IMR-90 (cell line): Measurements from ENCODE around the gene FGF12. TPM values are rescaled to one million over a fixed set of nuclear protein-coding genes. Genes with fewer than 3 reads are reported as not detected.

ENCODE experiments used
- ATAC-seq: fragments of 200-7000 bp; cut with Tn5 transposase; 2 replicates; pipeline ENCODE4 v1.9.1; 2020; ENCODE audit warnings: low read depth, mild to moderate bottlenecking, moderate library complexity
- BruUV-seq: library from RNA; stranded (reverse); fragments of 400-500 nt; replicated peaks from 2 replicates; lab custom pipeline; 2021; lab: Mats Ljungman, UMichigan
- CTCF ChIA-PET: fragments of 300-600 bp; formaldehyde crosslinking; extraction: SDS; loops from one replicate; lab custom pipeline; 2021; ENCODE audit warnings: antibody characterized with exemption; lab: Yijun Ruan, JAX
- POLR2A ChIA-PET: fragments of 300-600 bp; sonication (Branson Sonifier 250); formaldehyde crosslinking; loops from one replicate; lab custom pipeline; 2022; ENCODE audit warnings: antibody characterized with exemption; ENCODE audit not compliant: unreplicated experiment; lab: Charles Lee
- DNase-seq: peaks from one replicate; pipeline ENCODE4 v3.0.0; 2013
- H2AFZ ChIP-seq: replicated peaks from 2 replicates; pipeline ENCODE3; 2013; ENCODE audit warnings: low read length, mild to moderate bottlenecking; ENCODE audit not compliant: poor library complexity
- H2AK5ac ChIP-seq: 2 replicates; pipeline ENCODE4 v1.6.1; 2013; ENCODE audit warnings: low read depth, low read length, inconsistent platforms
- H2AK9ac ChIP-seq: replicated peaks from 2 replicates; pipeline ENCODE3; 2013; ENCODE audit warnings: mild to moderate bottlenecking, low read depth, low read length, moderate library complexity; ENCODE audit not compliant: poor library complexity
- H2BK120ac ChIP-seq: 2 replicates; pipeline ENCODE4 v1.6.1; 2013; ENCODE audit warnings: low read depth, low read length, inconsistent platforms
- H2BK15ac ChIP-seq: 3 replicates; pipeline ENCODE4 v1.6.1; 2013; ENCODE audit warnings: low read depth, low read length, inconsistent platforms
- H2BK20ac ChIP-seq: 2 replicates; pipeline ENCODE4 v1.6.1; 2013; ENCODE audit warnings: low read depth, mild to moderate bottlenecking, inconsistent platforms, low read length, moderate library complexity
- H2BK5ac ChIP-seq: 2 replicates; pipeline ENCODE4 v1.6.1; 2013; ENCODE audit warnings: mild to moderate bottlenecking, low read depth, low read length, inconsistent platforms; ENCODE audit not compliant: poor library complexity, severe bottlenecking
- H3K14ac ChIP-seq: replicated peaks from 2 replicates; pipeline ENCODE4 v1.6.1; 2013; ENCODE audit warnings: low read depth, low read length, inconsistent platforms
- H3K18ac ChIP-seq: 2 replicates; pipeline ENCODE4 v1.6.1; 2013; ENCODE audit warnings: low read depth, low read length, control low read depth
- H3K23ac ChIP-seq: 2 replicates; pipeline ENCODE4 v1.6.1; 2013; ENCODE audit warnings: low read depth, low read length, inconsistent platforms
- H3K27ac ChIP-seq: 2 replicates; pipeline ENCODE4 v1.5.1; 2013; ENCODE audit warnings: mild to moderate bottlenecking, control low read depth, low read length; ENCODE audit not compliant: insufficient read depth
- H3K27me3 ChIP-seq: 2 replicates; pipeline ENCODE4 v1.6.1; 2013; ENCODE audit warnings: low read length; ENCODE audit not compliant: control insufficient read depth, insufficient read depth
- H3K36me3 ChIP-seq: 2 replicates; pipeline ENCODE4 v1.6.1; 2013; ENCODE audit warnings: low read length, mixed read lengths; ENCODE audit not compliant: control insufficient read depth, insufficient read depth
- H3K4ac ChIP-seq: 2 replicates; pipeline ENCODE4 v1.6.1; 2013; ENCODE audit warnings: low read depth, low read length, inconsistent platforms
- H3K4me1 ChIP-seq: 2 replicates; pipeline ENCODE4 v1.6.1; 2013; ENCODE audit warnings: low read length, mixed read lengths; ENCODE audit not compliant: control insufficient read depth, insufficient read depth
- H3K4me2 ChIP-seq: 2 replicates; pipeline ENCODE4 v1.6.1; 2013; ENCODE audit warnings: low read depth, mild to moderate bottlenecking, control low read depth, low read length, moderate library complexity
- H3K4me3 ChIP-seq: 2 replicates; pipeline ENCODE4 v1.5.1; 2013; ENCODE audit warnings: low read depth, mild to moderate bottlenecking, control low read depth, low read length, moderate library complexity; ENCODE audit not compliant: insufficient read depth
- H3K56ac ChIP-seq: 2 replicates; pipeline ENCODE4 v1.6.1; 2013; ENCODE audit warnings: low read length, inconsistent platforms; ENCODE audit not compliant: insufficient read depth; ENCODE audit errors: extremely low read depth
- H3K79me1 ChIP-seq, 2 experiments: 2 replicates each; pipeline ENCODE4 v1.6.1; 2013; ENCODE audit warnings: low read length in 2 of 2, inconsistent platforms in 1 of 2, low read depth in 1 of 2
- H3K9ac ChIP-seq: 2 replicates; pipeline ENCODE4 v1.6.1; 2013; ENCODE audit warnings: low read depth, low read length, control low read depth
- H3K9me1 ChIP-seq: 2 replicates; pipeline ENCODE4 v1.6.1; 2013; ENCODE audit warnings: low read length, inconsistent platforms; ENCODE audit not compliant: insufficient read depth
- H3K9me3 ChIP-seq: 2 replicates; pipeline ENCODE4 v1.6.1; 2013; ENCODE audit warnings: low read length; ENCODE audit not compliant: control insufficient read depth, insufficient read depth
- H4K20me1 ChIP-seq: 2 replicates; pipeline ENCODE4 v1.6.1; 2013; ENCODE audit warnings: low read length, inconsistent platforms; ENCODE audit not compliant: insufficient read depth
- H4K5ac ChIP-seq: 2 replicates; pipeline ENCODE4 v1.6.1; 2013; ENCODE audit warnings: mild to moderate bottlenecking, low read depth, low read length, control low read depth
- H4K8ac ChIP-seq, 2 experiments: 2 replicates each; pipeline ENCODE4 v1.6.1; 2013; ENCODE audit warnings: low read depth in 2 of 2, low read length in 2 of 2, control low read depth in 1 of 2, inconsistent platforms in 1 of 2
- H4K91ac ChIP-seq: 2 replicates; pipeline ENCODE4 v1.6.1; 2013; ENCODE audit warnings: low read depth, low read length, inconsistent platforms; ENCODE audit not compliant: insufficient read depth
- BHLHE40 ChIP-seq: fragments of 150-350 bp; IDR thresholded peaks from 2 replicates; pipeline ENCODE4 v1.6.1; 2016; ENCODE audit warnings: mild to moderate bottlenecking, low read depth, low read length
- CEBPB ChIP-seq: IDR thresholded peaks from 2 replicates; pipeline ENCODE4 v1.6.1; 2012; ENCODE audit warnings: low read depth, low read length, improper control_type of control experiment
- CHD1 ChIP-seq: IDR thresholded peaks from 2 replicates; pipeline ENCODE4 v1.6.1; 2012; ENCODE audit warnings: low read depth, low read length, improper control_type of control experiment
- FOS ChIP-seq: fragments of 150-350 bp; IDR thresholded peaks from 2 replicates; pipeline ENCODE4 v1.6.1; 2016; ENCODE audit warnings: low read depth, low read length
- MAFK ChIP-seq: IDR thresholded peaks from 2 replicates; pipeline ENCODE4 v1.6.1; 2012; ENCODE audit warnings: low read depth, low read length, improper control_type of control experiment
- MAZ ChIP-seq: IDR thresholded peaks from 2 replicates; pipeline ENCODE4 v1.6.1; 2012; ENCODE audit warnings: low read depth, mild to moderate bottlenecking, low read length, improper control_type of control experiment, moderate library complexity, borderline replicate concordance
- MXI1 ChIP-seq: IDR thresholded peaks from 2 replicates; pipeline ENCODE4 v1.6.1; 2012; ENCODE audit warnings: low read depth, mild to moderate bottlenecking, low read length, moderate library complexity, borderline replicate concordance
- NFE2L2 ChIP-seq: fragments of 150-350 bp; IDR thresholded peaks from 2 replicates; pipeline ENCODE4 v1.6.1; 2016; ENCODE audit warnings: low read depth, mild to moderate bottlenecking, low read length
- POLR2A ChIP-seq: IDR thresholded peaks from 2 replicates; pipeline ENCODE4 v1.6.1; 2012; ENCODE audit warnings: mild to moderate bottlenecking, low read depth, low read length
- RAD21 ChIP-seq: IDR thresholded peaks from 2 replicates; pipeline ENCODE4 v1.6.1; 2012; ENCODE audit warnings: low read length, improper control_type of control experiment
- RCOR1 ChIP-seq: IDR thresholded peaks from 2 replicates; pipeline ENCODE4 v1.6.1; 2012; ENCODE audit warnings: mild to moderate bottlenecking, low read length, improper control_type of control experiment; ENCODE audit not compliant: insufficient replicate concordance
- RFX5 ChIP-seq: IDR thresholded peaks from 2 replicates; pipeline ENCODE4 v1.8.0; 2012; ENCODE audit warnings: low read depth, mild to moderate bottlenecking, low read length, moderate library complexity
- SMC3 ChIP-seq: fragments of 150-350 bp; IDR thresholded peaks from 2 replicates; pipeline ENCODE4 v1.6.1; 2016; ENCODE audit warnings: low read depth, mild to moderate bottlenecking, antibody characterized with exemption, low read length, moderate library complexity
- dilution Hi-C: fragments of 300-500 bp; cut with HindIII; formaldehyde crosslinking; loops from one replicate; pipeline ENCODE4 v1.14.3; 2018; ENCODE audit warnings: low sequenced_read_pairs; ENCODE audit not compliant: unreplicated experiment
- in situ Hi-C: fragments of 300-500 bp; cut with MboI; formaldehyde crosslinking; loops from 3 replicates; pipeline ENCODE4 v1.14.3; 2019; ENCODE audit warnings: low sequenced_read_pairs, inconsistent platforms, mixed read lengths
- intact Hi-C: fragments of 100-400 bp; cut with micrococcal nuclease; formaldehyde crosslinking; loops from 2 replicates; pipeline ENCODE4 v1.10.0; 2022
- polyA plus RNA-seq, 3 experiments: library from polyadenylated mRNA; depleted of rRNA; stranded (reverse); fragments of >200 nt; gene quantifications; 2 replicates each; pipeline ENCODE4 v1.2.3, GENCODE V29; 2012; ENCODE audit warnings: low replicate concordance in 1 of 3
- total RNA-seq: library from RNA; depleted of rRNA; stranded (reverse); fragments of >200 nt; gene quantifications from 2 replicates; pipeline ENCODE4 v1.2.3, GENCODE V29; 2012
- TF ChIP-seq, protein P1 (sequence below): fragments of 150-350 bp; IDR thresholded peaks from 2 replicates; pipeline ENCODE4 v1.6.1; 2016; ENCODE audit warnings: low read depth, mild to moderate bottlenecking, low read length, moderate library complexity, borderline replicate concordance
- TF ChIP-seq, protein P2 (sequence below): fragments of 150-350 bp; IDR thresholded peaks from 2 replicates; pipeline ENCODE4 v1.6.1; 2017; ENCODE audit warnings: mild to moderate bottlenecking, antibody characterized with exemption, low read length, low read depth
- TF ChIP-seq, protein P3 (sequence below): conservative IDR thresholded peaks from 2 replicates; pipeline ENCODE4 v1.5.1; 2012; ENCODE audit warnings: mild to moderate bottlenecking, low read depth, low read length, improper control_type of control experiment

Gene FGF12
- total and polyA plus RNA-seq, 2 of the 4 experiments (the other 2 are of a cell fraction), result not detected

DNA sequence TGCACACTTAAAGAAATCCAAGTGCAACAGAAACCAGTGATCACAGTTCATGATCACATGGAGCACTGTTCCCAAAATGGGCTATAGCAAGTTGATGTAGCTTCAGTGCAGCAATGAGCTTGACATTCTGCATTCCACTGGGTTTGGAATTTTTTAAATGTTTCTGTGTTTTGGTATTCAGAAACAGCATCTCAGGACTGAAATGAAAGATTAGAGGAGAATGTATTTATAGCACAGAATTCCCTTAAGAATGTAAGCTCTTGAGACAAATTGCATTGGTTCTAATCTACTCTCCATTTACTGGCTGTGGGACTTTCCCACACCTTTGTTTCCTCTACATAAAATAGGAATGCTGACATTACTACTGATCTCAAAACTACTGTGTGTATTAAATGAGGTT lies 162.7 kb downstream of the FGF12 start:
- no peaks in the 10 kb centered on the region for H3K4me1 ChIP-seq
- dilution Hi-C loops (no loop called here), in situ Hi-C loops (loop anchor here (5.0 to 25.0 kb wide), 3 partner anchors 238 to 1010 kb away; no protein-coding TSS in a partner anchor), intact Hi-C loops (loop anchor here (5.0 to 10.0 kb wide), 2 partner anchors 478 to 1210 kb away; no protein-coding TSS in a partner anchor)
- H2AK9ac ChIP-seq, result no peak overlapping the region
- H3K14ac ChIP-seq, result no peak overlapping the region
- ATAC-seq (no peak), DNase-seq (no peak)
- no peak overlapping the region for H4K8ac ChIP-seq
- H2BK120ac ChIP-seq, result no peak overlapping the region
- H2AK5ac ChIP-seq, result no peak overlapping the region
- no peak overlapping the region for H3K56ac ChIP-seq
- H3K4me2 ChIP-seq, result no peak overlapping the region
- H3K4ac ChIP-seq, result no peak overlapping the region
- no peak overlapping the region for H3K23ac ChIP-seq
- H3K27me3 ChIP-seq, result no peaks in the 10 kb centered on the region
- ChIA-PET POLR2A (no interaction called here), CTCF (interaction anchor here (0.7 kb wide), 1 partner anchor 1008 kb away, joined by 4 read pairs; no protein-coding TSS in a partner anchor)
- H3K79me1 ChIP-seq, result no peaks in the 10 kb centered on the region
- no peak overlapping the region for H2BK5ac ChIP-seq
- no peaks in the 10 kb centered on the region for H4K20me1 ChIP-seq
- no peaks in the 10 kb centered on the region for H3K9me3 ChIP-seq
- no peak overlapping the region for H4K5ac ChIP-seq
- TF ChIP-seq MAZ, result no peak
- TF ChIP-seq BHLHE40, result no peak
- TF ChIP-seq MXI1, result no peak
- no peak for TF ChIP-seq FOS
- no peak for TF ChIP-seq CHD1
- no peak for TF ChIP-seq RFX5
- TF ChIP-seq SMC3, result no peak
- no peak for TF ChIP-seq CEBPB
- TF ChIP-seq POLR2A, result no peak
- TF ChIP-seq RCOR1, result no peak
- TF ChIP-seq, protein P1, sequence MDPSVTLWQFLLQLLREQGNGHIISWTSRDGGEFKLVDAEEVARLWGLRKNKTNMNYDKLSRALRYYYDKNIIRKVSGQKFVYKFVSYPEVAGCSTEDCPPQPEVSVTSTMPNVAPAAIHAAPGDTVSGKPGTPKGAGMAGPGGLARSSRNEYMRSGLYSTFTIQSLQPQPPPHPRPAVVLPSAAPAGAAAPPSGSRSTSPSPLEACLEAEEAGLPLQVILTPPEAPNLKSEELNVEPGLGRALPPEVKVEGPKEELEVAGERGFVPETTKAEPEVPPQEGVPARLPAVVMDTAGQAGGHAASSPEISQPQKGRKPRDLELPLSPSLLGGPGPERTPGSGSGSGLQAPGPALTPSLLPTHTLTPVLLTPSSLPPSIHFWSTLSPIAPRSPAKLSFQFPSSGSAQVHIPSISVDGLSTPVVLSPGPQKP, result no peak
- TF ChIP-seq RAD21, result no peak
- TF ChIP-seq, protein P2, sequence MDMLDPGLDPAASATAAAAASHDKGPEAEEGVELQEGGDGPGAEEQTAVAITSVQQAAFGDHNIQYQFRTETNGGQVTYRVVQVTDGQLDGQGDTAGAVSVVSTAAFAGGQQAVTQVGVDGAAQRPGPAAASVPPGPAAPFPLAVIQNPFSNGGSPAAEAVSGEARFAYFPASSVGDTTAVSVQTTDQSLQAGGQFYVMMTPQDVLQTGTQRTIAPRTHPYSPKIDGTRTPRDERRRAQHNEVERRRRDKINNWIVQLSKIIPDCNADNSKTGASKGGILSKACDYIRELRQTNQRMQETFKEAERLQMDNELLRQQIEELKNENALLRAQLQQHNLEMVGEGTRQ, result no peak
- TF ChIP-seq, protein P3, sequence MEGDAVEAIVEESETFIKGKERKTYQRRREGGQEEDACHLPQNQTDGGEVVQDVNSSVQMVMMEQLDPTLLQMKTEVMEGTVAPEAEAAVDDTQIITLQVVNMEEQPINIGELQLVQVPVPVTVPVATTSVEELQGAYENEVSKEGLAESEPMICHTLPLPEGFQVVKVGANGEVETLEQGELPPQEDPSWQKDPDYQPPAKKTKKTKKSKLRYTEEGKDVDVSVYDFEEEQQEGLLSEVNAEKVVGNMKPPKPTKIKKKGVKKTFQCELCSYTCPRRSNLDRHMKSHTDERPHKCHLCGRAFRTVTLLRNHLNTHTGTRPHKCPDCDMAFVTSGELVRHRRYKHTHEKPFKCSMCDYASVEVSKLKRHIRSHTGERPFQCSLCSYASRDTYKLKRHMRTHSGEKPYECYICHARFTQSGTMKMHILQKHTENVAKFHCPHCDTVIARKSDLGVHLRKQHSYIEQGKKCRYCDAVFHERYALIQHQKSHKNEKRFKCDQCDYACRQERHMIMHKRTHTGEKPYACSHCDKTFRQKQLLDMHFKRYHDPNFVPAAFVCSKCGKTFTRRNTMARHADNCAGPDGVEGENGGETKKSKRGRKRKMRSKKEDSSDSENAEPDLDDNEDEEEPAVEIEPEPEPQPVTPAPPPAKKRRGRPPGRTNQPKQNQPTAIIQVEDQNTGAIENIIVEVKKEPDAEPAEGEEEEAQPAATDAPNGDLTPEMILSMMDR, result no peak
- TF ChIP-seq NFE2L2, result no peak
- TF ChIP-seq MAFK, result no peak
- no peaks in the 10 kb centered on the region for H3K36me3 ChIP-seq
- H2BK20ac ChIP-seq, result no peak overlapping the region
- H4K91ac ChIP-seq, result no peak overlapping the region
- H3K9ac ChIP-seq, result no peak overlapping the region
- H3K9me1 ChIP-seq, result no peaks in the 10 kb centered on the region
- H3K27ac ChIP-seq, result no peak overlapping the region
- no TSS peak for BruUV-seq
- H2AFZ ChIP-seq, result no peak overlapping the region
- H3K4me3 ChIP-seq, result no peak overlapping the region
- no peak overlapping the region for H2BK15ac ChIP-seq
- no peak overlapping the region for H3K18ac ChIP-seq
